Spinal cord (tissue), 10 donors: Measurements from ENCODE around the gene CRTC1. TPM values are rescaled to one million over a fixed set of nuclear protein-coding genes. Genes with fewer than 3 reads are reported as not detected.
"Not testable (repeated sequence)": the region's sequence is repeated elsewhere in the genome, so short reads cannot be mapped to it uniquely, and the experiment has no call there.

Source experiments
- DNase-seq, 6 donors: peaks; one replicate each; pipeline versions ENCODE4 v3.0.0 to v3.0.0-alpha.2; 2013 to 2015; ENCODE audit warnings: low spot score in 6 of 6, low read depth in 4 of 6
- H3K27ac ChIP-seq: one replicate; pipeline ENCODE4 v1.5.1; 2013; ENCODE audit warnings: low read depth, low read length, control low read depth
- H3K27me3 ChIP-seq: one replicate; pipeline ENCODE4 v1.6.1; 2013; ENCODE audit warnings: low read length; ENCODE audit not compliant: control insufficient read depth, insufficient read depth
- H3K36me3 ChIP-seq: one replicate; pipeline ENCODE4 v1.6.1; 2013; ENCODE audit warnings: low read length; ENCODE audit not compliant: control insufficient read depth, insufficient read depth
- H3K4me1 ChIP-seq: one replicate; pipeline ENCODE4 v1.6.1; 2013; ENCODE audit warnings: low read length; ENCODE audit not compliant: control insufficient read depth, insufficient read depth
- H3K4me3 ChIP-seq: one replicate; pipeline ENCODE4 v1.5.1; 2013; ENCODE audit warnings: low read depth, low read length, control low read depth
- H3K9me3 ChIP-seq: one replicate; pipeline ENCODE4 v1.6.1; 2013; ENCODE audit warnings: low read length; ENCODE audit not compliant: control insufficient read depth, insufficient read depth
- WGBS: methylation state at CpG from one replicate; pipeline ENCODE4 v1.1.5; 2013; ENCODE audit warnings: missing lambda C conversion rate; ENCODE audit not compliant: insufficient coverage; 5-methylcytosine and 5-hydroxymethylcytosine counted together
- polyA plus RNA-seq, 2 donors: library from polyadenylated mRNA; unstranded; fragments of 120-200 nt; gene quantifications; one replicate each; pipeline ENCODE4 v1.2.1, GENCODE V29; 2013; ENCODE audit not compliant: insufficient read length in 2 of 2
- total RNA-seq, 2 donors: library from RNA; depleted of rRNA in 1 of 2; stranded (reverse); fragments of 120-200 nt in 1 of 2; fragments of >200 nt in 1 of 2; gene quantifications; one replicate each; pipeline versions ENCODE4 v1.2.3 to v1.2.4, GENCODE V29; 2013 to 2014
- donor health status: healthy.

The CRTC1 gene
- total and polyA plus RNA-seq, 4 donors, result 5.6 to 45.3 (median 26.3) TPM

- WGBS, result 92% methylated on average over 15 of the region's 15 CpGs
- Histone ChIP-seq H3K36me3 (no peaks in the 10 kb centered on the region), H3K4me3 (no peak overlapping the region), H3K4me1 (no peaks in the 10 kb centered on the region), H3K27ac (no peak overlapping the region), H3K27me3 (peaks cover 6% of the 10 kb centered on the region), H3K9me3 (no peaks in the 10 kb centered on the region)
- DNase-seq, result no peak
Observed at GRCh38 chr19:18804139-18804601, 120.7 kb downstream of the CRTC1 start.

- Histone ChIP-seq H3K27ac (no peak overlapping the region), H3K27me3 (peaks cover 3% of the 10 kb centered on the region), H3K36me3 (no peaks in the 10 kb centered on the region), H3K4me1 (no peaks in the 10 kb centered on the region), H3K9me3 (no peaks in the 10 kb centered on the region), H3K4me3 (no peak overlapping the region)
- DNase-seq, result no peak
- 82% methylated on average over 7 of the region's 8 CpGs for WGBS
Observed at GRCh38 chr19:18804643-18805042, 121.2 kb downstream of the CRTC1 start.

GRCh38 chr19:18807861-18808331, 124.4 kb downstream of the CRTC1 start:
- no peaks in the 10 kb centered on the region for H3K36me3 ChIP-seq
- DNase-seq, result no peak
- H3K27ac ChIP-seq, result no peak overlapping the region
- H3K27me3 ChIP-seq, result no peaks in the 10 kb centered on the region
- 75% methylated on average over 19 of the region's 19 CpGs for WGBS
- no peaks in the 10 kb centered on the region for H3K4me1 ChIP-seq
- H3K4me3 ChIP-seq, result no peak overlapping the region
- H3K9me3 ChIP-seq, result no peaks in the 10 kb centered on the region

- no peaks in the 10 kb centered on the region for H3K27me3 ChIP-seq
- no peaks in the 10 kb centered on the region for H3K36me3 ChIP-seq
- DNase-seq, result no peak
- no peaks in the 10 kb centered on the region for H3K9me3 ChIP-seq
- no peak overlapping the region for H3K27ac ChIP-seq
- H3K4me1 ChIP-seq, result no peaks in the 10 kb centered on the region
- WGBS, result 71% methylated on average over 11 of the region's 14 CpGs
- H3K4me3 ChIP-seq, result no peak overlapping the region
Observed at GRCh38 chr19:18809149-18809868, 125.8 kb downstream of the CRTC1 start.

GRCh38 chr19:18811638-18812037, 128.2 kb downstream of the CRTC1 start:
- not testable (repeated sequence) for H3K27ac ChIP-seq, H3K27me3 ChIP-seq, DNase-seq, H3K4me1 ChIP-seq, H3K36me3 ChIP-seq, H3K4me3 ChIP-seq, H3K9me3 ChIP-seq
- WGBS, result 98% methylated on average over 4 of the region's 5 CpGs

GRCh38 chr19:18814063-18814462, 130.6 kb downstream of the CRTC1 start:
- no peak for DNase-seq
- no peaks in the 10 kb centered on the region for H3K4me1 ChIP-seq
- H3K9me3 ChIP-seq, result no peaks in the 10 kb centered on the region
- H3K36me3 ChIP-seq, result no peaks in the 10 kb centered on the region
- H3K27me3 ChIP-seq, result no peaks in the 10 kb centered on the region
- WGBS, result 53% methylated on average over 5 of the region's 9 CpGs
- H3K27ac ChIP-seq, result no peak overlapping the region
- H3K4me3 ChIP-seq, result no peak overlapping the region

GRCh38 chr19:18815673-18816072, 132.2 kb downstream of the CRTC1 start:
- no peaks in the 10 kb centered on the region for H3K9me3 ChIP-seq
- H3K4me1 ChIP-seq, result no peaks in the 10 kb centered on the region
- no peak overlapping the region for H3K4me3 ChIP-seq
- DNase-seq, result no peak
- no peaks in the 10 kb centered on the region for H3K36me3 ChIP-seq
- no peak overlapping the region for H3K27ac ChIP-seq
- WGBS, result 94% methylated on average over 4 of the region's 5 CpGs
- H3K27me3 ChIP-seq, result no peaks in the 10 kb centered on the region

- H3K36me3 ChIP-seq, H3K27ac ChIP-seq, H3K4me1 ChIP-seq, H3K27me3 ChIP-seq, DNase-seq, H3K4me3 ChIP-seq, H3K9me3 ChIP-seq: not testable (repeated sequence)
- WGBS, result 100% methylated on average over 2 of the region's 4 CpGs
Observed at GRCh38 chr19:18816645-18817044, 133.2 kb downstream of the CRTC1 start.

GRCh38 chr19:18817574-18817973, 134.1 kb downstream of the CRTC1 start:
- 90% methylated on average over 3 of the region's 9 CpGs for WGBS
- H3K4me3 ChIP-seq, result no peak overlapping the region
- no peak for DNase-seq

GRCh38 chr19:18828786-18829185, 145.3 kb downstream of the CRTC1 start:
- no peak overlapping the region for H3K4me3 ChIP-seq
- peaks cover 14% of the 10 kb centered on the region for H3K4me1 ChIP-seq
- H3K9me3 ChIP-seq, result no peaks in the 10 kb centered on the region
- WGBS, result 59% methylated on average over 5 of the region's 6 CpGs
- H3K27ac ChIP-seq, result no peak overlapping the region
- no peak for DNase-seq
- no peaks in the 10 kb centered on the region for H3K27me3 ChIP-seq
- H3K36me3 ChIP-seq, result no peaks in the 10 kb centered on the region

More at GRCh38 chr19:18817574-18817973, 134.1 kb downstream of the CRTC1 start:
- H3K36me3 ChIP-seq, result no peaks in the 10 kb centered on the region
- H3K4me1 ChIP-seq, result no peaks in the 10 kb centered on the region
- no peaks in the 10 kb centered on the region for H3K27me3 ChIP-seq
- no peak overlapping the region for H3K27ac ChIP-seq
- H3K9me3 ChIP-seq, result no peaks in the 10 kb centered on the region
